HepG2 (cell line): ENCODE measurements around the gene RGS14. TPM values are rescaled to one million over a fixed set of nuclear protein-coding genes. Genes with fewer than 3 reads are reported as not detected.

Experiments used
- ATF3 ChIP-seq: sonication (generic); formaldehyde crosslinking; IDR thresholded peaks from 2 replicates; pipeline ENCODE4 v1.4.0; 2020; ENCODE audit warnings: missing genetic modification reagents
- BRD4 ChIP-seq: sonication (generic); formaldehyde crosslinking; IDR thresholded peaks from 2 replicates; pipeline ENCODE4 v1.4.0; 2020; ENCODE audit warnings: missing genetic modification reagents
- E2F2 ChIP-seq: sonication (generic); formaldehyde crosslinking; IDR thresholded peaks from 2 replicates; pipeline ENCODE4 v1.4.0; 2020; ENCODE audit warnings: missing genetic modification reagents, borderline replicate concordance
- EED ChIP-seq: sonication (generic); formaldehyde crosslinking; IDR thresholded peaks from 2 replicates; pipeline ENCODE4 v1.5.0; 2020; ENCODE audit warnings: mild to moderate bottlenecking, missing genetic modification reagents
- GMEB1 ChIP-seq: sonication (generic); formaldehyde crosslinking; IDR thresholded peaks from 2 replicates; pipeline ENCODE4 v1.5.1; 2020; ENCODE audit warnings: missing genetic modification reagents, mild to moderate bottlenecking, borderline replicate concordance
- HDAC6 ChIP-seq: fragments of 200-600 bp; sonication (generic); IDR thresholded peaks from 2 replicates; pipeline ENCODE4 v1.7.0; 2017; ENCODE audit warnings: mild to moderate bottlenecking, antibody characterized with exemption, low read length, low read depth
- IRF9 ChIP-seq: sonication (generic); formaldehyde crosslinking; IDR thresholded peaks from 2 replicates; pipeline ENCODE4 v1.8.0; 2022; ENCODE audit warnings: missing genetic modification reagents, mild to moderate bottlenecking, borderline replicate concordance
- JUN ChIP-seq: sonication (generic); formaldehyde crosslinking; IDR thresholded peaks from 2 replicates; pipeline ENCODE4 v1.4.0; 2020; ENCODE audit warnings: mild to moderate bottlenecking, missing genetic modification reagents
- KAT2B ChIP-seq: fragments of 150-350 bp; IDR thresholded peaks from 2 replicates; pipeline ENCODE4 v1.6.1; 2014; ENCODE audit warnings: low read depth, low read length, borderline replicate concordance
- KMT2B ChIP-seq: IDR thresholded peaks from 2 replicates; pipeline ENCODE4 v1.6.1; 2016; ENCODE audit warnings: missing genetic modification reagents, missing compliant biosample characterization
- MIER3 ChIP-seq: IDR thresholded peaks from 2 replicates; pipeline ENCODE4 v1.6.1; 2016; ENCODE audit warnings: missing compliant biosample characterization, borderline replicate concordance
- MYC ChIP-seq: sonication (generic); formaldehyde crosslinking; IDR thresholded peaks from 2 replicates; pipeline ENCODE4 v1.9.0; 2021; ENCODE audit warnings: missing genetic modification reagents, borderline replicate concordance
- NR2F6 ChIP-seq, 2 experiments: IDR thresholded peaks; 2 replicates each; pipeline ENCODE4 v1.6.1; 2016; ENCODE audit warnings: antibody characterized with exemption in 1 of 2, mild to moderate bottlenecking in 1 of 2
- PHF5A ChIP-seq: IDR thresholded peaks from one replicate; pipeline ENCODE4 v1.6.1; 2018; ENCODE audit warnings: low read depth, missing genetic modification reagents; ENCODE audit not compliant: unreplicated experiment
- PPARG ChIP-seq: conservative IDR thresholded peaks from 2 replicates; pipeline ENCODE4 v1.6.1; 2016; ENCODE audit warnings: missing biosample characterization, missing genetic modification reagents
- SETDB1 ChIP-seq: sonication (generic); formaldehyde crosslinking; IDR thresholded peaks from 2 replicates; pipeline ENCODE4 v1.5.1; 2020; ENCODE audit warnings: missing genetic modification reagents, mild to moderate bottlenecking, borderline replicate concordance
- SNAPC5 ChIP-seq: sonication (generic); formaldehyde crosslinking; IDR thresholded peaks from 2 replicates; pipeline ENCODE4 v1.8.1; 2023; ENCODE audit warnings: mild to moderate bottlenecking, missing genetic modification reagents, borderline replicate concordance
- ZBTB42 ChIP-seq: sonication (generic); formaldehyde crosslinking; IDR thresholded peaks from 2 replicates; pipeline ENCODE4 v1.5.0; 2020; ENCODE audit warnings: mild to moderate bottlenecking, missing genetic modification reagents
- ZFYVE20 ChIP-seq: sonication (generic); formaldehyde crosslinking; IDR thresholded peaks from 2 replicates; pipeline ENCODE4 v1.8.0; 2023; ENCODE audit warnings: low read depth, mild to moderate bottlenecking, moderate library complexity, missing genetic modification reagents, borderline replicate concordance
- ZNF552 ChIP-seq: sonication (generic); formaldehyde crosslinking; IDR thresholded peaks from 2 replicates; pipeline ENCODE4 v1.9.0; 2022; ENCODE audit warnings: missing genetic modification reagents, mild to moderate bottlenecking, borderline replicate concordance
- ZNF720 ChIP-seq: sonication (generic); formaldehyde crosslinking; IDR thresholded peaks from 2 replicates; pipeline ENCODE4 v1.4.0; 2020; ENCODE audit warnings: missing genetic modification reagents
- ZNF761 ChIP-seq: sonication (generic); formaldehyde crosslinking; conservative IDR thresholded peaks from 2 replicates; pipeline ENCODE4 v1.4.0; 2020; ENCODE audit warnings: mild to moderate bottlenecking, missing genetic modification reagents
- ZNF800 ChIP-seq: sonication (generic); formaldehyde crosslinking; IDR thresholded peaks from 2 replicates; pipeline ENCODE4 v1.4.0; 2020; ENCODE audit warnings: missing genetic modification reagents
- polyA plus RNA-seq, 8 experiments: library from polyadenylated mRNA; depleted of rRNA in 3 of 8; stranded (reverse) in 7 of 8; unstranded in 1 of 8; fragments of >200 nt; fragmentation: Illumina TruSeq in 4 of 8; extraction: Trizol in 4 of 8; gene quantifications; 2 replicates each; pipeline versions ENCODE4 v1.2.1 to v1.2.3, GENCODE V29; 2011 to 2016; ENCODE audit warnings: low read depth in 4 of 8, missing spikeins in 1 of 8, mixed read lengths in 1 of 8; ENCODE audit not compliant: insufficient read depth in 1 of 8
- total RNA-seq, 5 experiments: library from RNA; depleted of rRNA; stranded (reverse); fragments of >200 nt; fragmentation: Illumina TruSeq; extraction: Trizol; gene quantifications; 2 replicates each; pipeline ENCODE4 v1.2.3, GENCODE V29; 2016; ENCODE audit warnings: low read depth in 1 of 5

RGS14 gene
- total and polyA plus RNA-seq, 2 of the 13 experiments (the other 11 are each of a cell fraction or from before 2014, with no cell fraction given) = 11.1 to 17.2 TPM

GRCh38 chr5:177311723-177312648 lies 45.7 kb upstream of the RGS14 start, which contains the start of gene MXD3 (continued):
- TF ChIP-seq ZNF800 (CRISPR knock-in tag) (0 out of 2 replicates have a peak, but pooled peaks have one; percentile 25), KAT2B (no peak), ZNF720 (CRISPR knock-in tag) (no peak), KMT2B (CRISPR knock-in tag) (no peak; the same call in 1 of the 2 replicates), PPARG (CRISPR knock-in tag) (no peak), JUN (CRISPR knock-in tag) (no peak), HDAC6 (no peak), ZBTB42 (CRISPR knock-in tag) (0 out of 2 replicates have a peak, but pooled peaks have one; percentile 34), PHF5A (no peak), E2F2 (CRISPR knock-in tag) (peak; percentile 95; the same call in 1 of the 2 replicates), IRF9 (CRISPR knock-in tag) (no peak), ZNF761 (CRISPR knock-in tag) (no peak), SETDB1 (no peak), NR2F6 (IDR thresholded peaks at IDR 0.05) (no peak), NR2F6 (CRISPR knock-in tag; IDR thresholded peaks at IDR 0.05) (no peak), ATF3 (CRISPR knock-in tag) (no peak), ZNF552 (CRISPR knock-in tag) (no peak), ZFYVE20 (CRISPR knock-in tag) (no peak), EED (CRISPR knock-in tag) (no peak), GMEB1 (CRISPR knock-in tag) (peak; percentile 75), MYC (CRISPR knock-in tag) (peak; percentile 98), BRD4 (CRISPR knock-in tag) (no peak), MIER3 (peak; percentile 34; the same call in 1 of the 2 replicates), SNAPC5 (no peak)
